Heart right ventricle (tissue), 16 donors: ENCODE results near the gene AKT3. TPM values are rescaled to one million over a fixed set of nuclear protein-coding genes. Genes with fewer than 3 reads are reported as not detected.

ENCODE experiments used
- ATAC-seq, 8 donors: fragments of 200-7000 bp; cut with Tn5 transposase; one replicate each; pipeline ENCODE4 v1.9.1; 2020; ENCODE audit warnings: mild to moderate bottlenecking in 8 of 8, moderate library complexity in 8 of 8, moderate number of reproducible peaks in 1 of 8
- DNase-seq, 2 donors: peaks; one replicate each; pipeline ENCODE4 v3.0.0-alpha.2; 2020
- H3K27ac ChIP-seq, 10 donors: fragments of 200-600 bp; sonication (generic) in 2 of 10; one replicate each; pipeline versions ENCODE4 v1.5.0 to v1.8.0; 2020 to 2022; ENCODE audit warnings: mild to moderate bottlenecking in 3 of 10
- H3K27me3 ChIP-seq, 7 donors: fragments of 200-600 bp; one replicate each; pipeline ENCODE4 v1.8.0; 2021 to 2022; ENCODE audit warnings: mild to moderate bottlenecking in 2 of 7
- H3K36me3 ChIP-seq, 9 donors: fragments of 200-600 bp; sonication (generic) in 1 of 9; one replicate each; pipeline versions ENCODE4 v1.5.0 to v1.8.0; 2020 to 2022; ENCODE audit warnings: mild to moderate bottlenecking in 2 of 9
- H3K4me1 ChIP-seq, 9 donors: fragments of 200-600 bp; sonication (generic) in 1 of 9; one replicate each; pipeline versions ENCODE4 v1.5.0 to v1.8.0; 2020 to 2022; ENCODE audit warnings: mild to moderate bottlenecking in 4 of 9
- H3K4me3 ChIP-seq, 10 donors: fragments of 200-600 bp; sonication (generic) in 2 of 10; one replicate each; pipeline versions ENCODE4 v1.5.0 to v1.8.0; 2020 to 2022; ENCODE audit warnings: mild to moderate bottlenecking in 7 of 10, moderate library complexity in 2 of 10
- H3K9me3 ChIP-seq, 11 donors: fragments of 200-600 bp in 10 of 11; sonication (generic) in 2 of 11; one replicate each; pipeline versions ENCODE4 v1.5.0 to v1.8.0; 2013 to 2022; ENCODE audit warnings: mild to moderate bottlenecking in 2 of 11, control low read depth in 1 of 11, moderate library complexity in 1 of 11
- WGBS, 2 donors: extraction: QIAGEN DNeasy Blood & Tissue Kit; methylation state at CpG; one replicate each; pipeline ENCODE4 v1.1.7; 2013; ENCODE audit warnings: inconsistent platforms in 1 of 2; 5-methylcytosine and 5-hydroxymethylcytosine counted together
- intact Hi-C, 10 donors: fragments of 100-400 bp; cut with DNase I; formaldehyde crosslinking; loops; one replicate each; pipeline versions ENCODE4 v1.11.1 to v1.14.2; 2022
- polyA plus RNA-seq, 2 donors: library from polyadenylated mRNA; stranded (reverse); fragments of 200-250 nt; gene quantifications; one replicate each; pipeline ENCODE4 v1.2.3, GENCODE V29; 2013
- total RNA-seq, 10 donors: library from RNA; stranded (reverse); fragmentation: NEBNext Ultra II Directional in 3 of 10; extraction: Animal tissue kit (Norgen Biotek cat#: 25700) in 3 of 10; gene quantifications; one replicate each; pipeline versions ENCODE4 v1.2.1 to v1.2.4, GENCODE V29; 2021 to 2023
- TF ChIP-seq, protein P1 (sequence below), 9 donors: fragments of 200-600 bp; sonication (generic) in 2 of 9; IDR thresholded peaks; one replicate each; pipeline versions ENCODE4 v1.5.0 to v1.8.0; 2021 to 2022; ENCODE audit warnings: antibody characterized with exemption in 9 of 9, mild to moderate bottlenecking in 5 of 9, moderate library complexity in 1 of 9
- donor health status: Arrhythmogenic right ventricular cardiomyopathy.
- donor health status: ischemic (EF 13 %, LVEDD 7.1; RV severe dilation, severe dysfunction).
- donor health status: healthy with polysubstance abuse.
- donor health status: DM: no; HTN: yes; CAD: no.
- donor health status: DM: no; HTN: no; CAD: no.
- donor health status: ischemic (EF 25% LVEDD 6.9; RV normal size, moderate dysfunction).
- donor health status: ischemic (EF 25% LVEDD 5.7; RV mildly dilated, moderate dysfunction).
- donor health status: healthy.
- donor health status: DM: yes; HTN: yes; CAD: no.
- donor health status: Ischemic cardiomyopathy.
- donor health status: ischemic (EF 35%, LVEDD 5.7; RV mildly dilated, moderate dysfunction).
- donor health status: nonischemic (EF 11% LVEDD 7.7; RV severe dilation, severe dysfunction).
- donor health status: DM: yes; HTN: yes; CAD: no.
- donor health status: PGD.
- donor health status: ischemic (EF 29% LVEDD 5.4; RV normal size, mild dysfunction).
- donor health status: nonischemic (EF 23%, LVEDD 6.1; RV moderate dilation, normal function).

Gene AKT3
- total and polyA plus RNA-seq, 12 donors = 6.5 to 27.6 (median 17.7) TPM

DNA sequence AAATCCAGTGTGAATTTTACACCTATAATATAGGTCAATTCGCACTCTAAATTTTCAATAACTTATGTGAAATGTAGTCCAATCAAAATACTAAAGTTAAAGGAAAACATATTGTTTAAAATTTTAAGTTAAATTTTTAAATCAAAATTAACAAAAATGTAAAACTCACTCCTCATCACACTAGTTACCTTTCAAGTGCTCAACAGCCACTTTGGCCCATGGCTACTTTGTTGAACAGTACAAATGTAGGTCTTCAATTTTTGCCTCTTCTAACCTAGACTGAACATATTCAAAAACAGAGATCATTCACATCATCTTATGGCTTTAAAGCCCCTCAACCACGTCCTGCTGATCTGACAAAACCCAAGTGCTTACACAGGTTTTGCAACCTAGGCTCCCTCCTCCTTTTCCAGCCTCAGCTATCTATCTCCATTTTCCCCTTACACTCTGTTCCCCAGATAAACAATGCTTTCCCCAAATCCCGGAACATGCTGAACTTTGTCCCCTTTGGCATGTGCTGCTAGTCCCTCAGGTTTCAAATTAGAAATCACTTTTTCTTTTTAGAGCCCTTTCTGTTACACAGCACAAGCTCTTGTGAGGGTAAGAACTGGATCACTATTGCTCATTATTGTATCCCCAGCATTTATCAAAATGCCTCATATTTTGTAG, 110.6 kb downstream of the AKT3 start:
- Histone ChIP-seq H3K27ac (no peak overlapping the region), H3K9me3 (no peaks in the 10 kb centered on the region), H3K27me3 (no peaks in the 10 kb centered on the region), H3K36me3 (no peaks in the 10 kb centered on the region), H3K4me3 (no peak overlapping the region), H3K4me1 (peaks cover 0 to 34% (median 11%) of the 10 kb centered on the region in 9 donors)
- intact Hi-C loops = loop anchor here in 1 of 10 donors (10.0 kb wide), 1 partner anchor 535 kb away; no protein-coding TSS in a partner anchor
- TF ChIP-seq, protein P1, sequence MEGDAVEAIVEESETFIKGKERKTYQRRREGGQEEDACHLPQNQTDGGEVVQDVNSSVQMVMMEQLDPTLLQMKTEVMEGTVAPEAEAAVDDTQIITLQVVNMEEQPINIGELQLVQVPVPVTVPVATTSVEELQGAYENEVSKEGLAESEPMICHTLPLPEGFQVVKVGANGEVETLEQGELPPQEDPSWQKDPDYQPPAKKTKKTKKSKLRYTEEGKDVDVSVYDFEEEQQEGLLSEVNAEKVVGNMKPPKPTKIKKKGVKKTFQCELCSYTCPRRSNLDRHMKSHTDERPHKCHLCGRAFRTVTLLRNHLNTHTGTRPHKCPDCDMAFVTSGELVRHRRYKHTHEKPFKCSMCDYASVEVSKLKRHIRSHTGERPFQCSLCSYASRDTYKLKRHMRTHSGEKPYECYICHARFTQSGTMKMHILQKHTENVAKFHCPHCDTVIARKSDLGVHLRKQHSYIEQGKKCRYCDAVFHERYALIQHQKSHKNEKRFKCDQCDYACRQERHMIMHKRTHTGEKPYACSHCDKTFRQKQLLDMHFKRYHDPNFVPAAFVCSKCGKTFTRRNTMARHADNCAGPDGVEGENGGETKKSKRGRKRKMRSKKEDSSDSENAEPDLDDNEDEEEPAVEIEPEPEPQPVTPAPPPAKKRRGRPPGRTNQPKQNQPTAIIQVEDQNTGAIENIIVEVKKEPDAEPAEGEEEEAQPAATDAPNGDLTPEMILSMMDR (IDR thresholded peaks at IDR 0.05) = no peak
- WGBS, 2 donors = 60 to 64% methylated on average over 3 of the region's 3 CpGs
- DNase-seq = no peak
- ATAC-seq = peak in 1 of 8 donors; percentile 55

DNA sequence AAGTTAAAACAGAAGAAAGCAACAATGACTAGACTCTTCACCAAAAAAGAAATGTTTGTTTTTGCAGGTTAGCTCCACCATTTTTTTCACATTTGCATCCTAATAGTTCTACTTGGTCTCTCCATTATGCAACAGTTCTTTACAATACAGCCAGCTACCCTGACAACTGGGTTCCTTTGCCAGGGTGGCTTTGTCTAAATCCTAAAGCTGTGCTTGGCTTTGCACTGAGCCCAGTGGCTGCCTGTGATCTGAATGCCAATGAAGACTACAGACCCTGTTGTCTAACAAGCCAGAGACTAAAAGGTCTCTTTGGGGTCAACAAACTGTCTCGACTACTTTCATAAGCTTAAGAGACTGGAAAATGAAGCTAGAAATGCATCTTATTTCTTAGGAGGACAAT, 112.0 kb downstream of the AKT3 start:
- no peak for DNase-seq
- Histone ChIP-seq H3K4me3 (no peak overlapping the region), H3K9me3 (no peaks in the 10 kb centered on the region), H3K4me1 (peaks cover 0 to 34% (median 11%) of the 10 kb centered on the region in 9 donors), H3K27me3 (no peaks in the 10 kb centered on the region), H3K27ac (no peak overlapping the region), H3K36me3 (no peaks in the 10 kb centered on the region)
- TF ChIP-seq, protein P1 (IDR thresholded peaks at IDR 0.05) = no peak
- 80 to 85% methylated on average over 1 of the region's 1 CpG for WGBS, 2 donors
- no peak for ATAC-seq
- intact Hi-C loops = no loop called here

DNA sequence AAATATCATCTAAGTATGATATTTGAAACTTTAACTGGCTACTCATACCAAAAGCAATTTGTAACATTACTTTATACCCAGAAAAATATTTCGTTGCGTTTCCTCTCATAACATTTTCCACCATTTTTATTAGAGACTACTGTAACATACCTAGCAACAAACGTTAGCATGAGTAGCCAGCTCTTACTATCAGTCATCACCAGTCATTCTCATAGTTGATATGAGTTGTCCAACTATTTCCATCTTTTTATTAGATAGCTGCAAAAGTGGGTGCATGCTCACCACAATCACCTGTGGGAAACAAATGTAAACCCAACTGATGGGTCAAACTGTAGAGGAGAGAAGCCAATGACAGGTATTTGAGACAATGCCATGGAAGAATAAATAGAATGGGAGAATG, 114.6 kb downstream of the AKT3 start:
- intact Hi-C loops = no loop called here
- ATAC-seq (no peak), DNase-seq (no peak)
- Histone ChIP-seq H3K4me3 (no peak overlapping the region), H3K27me3 (no peaks in the 10 kb centered on the region), H3K27ac (no peak overlapping the region), H3K4me1 (peaks cover 0 to 49% (median 20%) of the 10 kb centered on the region in 9 donors), H3K36me3 (no peaks in the 10 kb centered on the region), H3K9me3 (no peaks in the 10 kb centered on the region)
- WGBS, 2 donors = 84 to 92% methylated on average over 3 of the region's 3 CpGs
- TF ChIP-seq, protein P1 (IDR thresholded peaks at IDR 0.05) = no peak

DNA sequence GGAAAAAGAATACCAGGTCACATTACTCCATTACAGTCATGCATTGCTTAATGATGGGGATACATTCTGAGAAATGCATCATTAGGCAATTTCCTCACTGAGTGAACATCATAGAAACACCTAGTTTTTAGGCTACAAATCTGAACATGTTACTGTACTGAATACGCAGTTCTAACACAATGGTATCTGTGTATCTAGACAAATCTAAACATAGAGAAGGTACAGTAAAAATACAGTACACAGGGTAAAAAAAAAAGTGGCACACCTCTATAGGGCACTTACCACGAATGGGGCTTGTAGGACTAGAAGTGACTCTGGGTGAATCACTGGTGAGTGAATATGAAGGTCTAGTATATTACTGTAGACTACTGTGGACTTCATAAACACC, 115.7 kb downstream of the AKT3 start:
- ATAC-seq = no peak
- no peaks in the 10 kb centered on the region for H3K36me3 ChIP-seq
- DNase-seq = no peak
- intact Hi-C loops = no loop called here
- H3K4me3 ChIP-seq = no peak overlapping the region
- no peaks in the 10 kb centered on the region for H3K27me3 ChIP-seq
- TF ChIP-seq, protein P1 (IDR thresholded peaks at IDR 0.05) = no peak
- peaks cover 0 to 39% (median 10%) of the 10 kb centered on the region in 9 donors for H3K4me1 ChIP-seq
- 69 to 70% methylated on average over 2 of the region's 2 CpGs for WGBS, 2 donors
- peak overlapping the region in 1 of 10 donors; percentile 10 for H3K27ac ChIP-seq
- no peaks in the 10 kb centered on the region for H3K9me3 ChIP-seq
